Activated T-helper 1 cell treated with anti-CD3 and anti-CD28 coated beads, Interleukin-12 subunit alpha, Interleukin-12 subunit beta, Interleukin-2, Interleukin-4 antibody, amounts not matched to agents 30 ng/mL and 10 ng/mL and 1 ng/mL, durations not matched to agents 14 hours and 24 hours and 36 hours (primary cell): Measurements from ENCODE around the gene TNFSF11. TPM values are rescaled to one million over a fixed set of nuclear protein-coding genes. Genes with fewer than 3 reads are reported as not detected.

ENCODE experiments used
- DNase-seq: peaks from one replicate; pipeline ENCODE4 v3.0.0; 2021; ENCODE audit warnings: low spot score
- H3K27ac Mint-ChIP-seq: one replicate; pipeline ENCODE4 v1.8.0; 2021; ENCODE audit warnings: mild to moderate bottlenecking, mixed read lengths
- H3K27me3 Mint-ChIP-seq: one replicate; pipeline ENCODE4 v1.8.0; 2022; ENCODE audit warnings: mild to moderate bottlenecking, moderate library complexity, mixed read lengths; ENCODE audit not compliant: insufficient read depth
- H3K36me3 Mint-ChIP-seq: one replicate; pipeline ENCODE4 v1.8.0; 2021; ENCODE audit warnings: low read depth, mixed read lengths
- H3K4me1 Mint-ChIP-seq: one replicate; pipeline ENCODE4 v1.8.0; 2021; ENCODE audit warnings: low read depth, mixed read lengths
- H3K4me3 Mint-ChIP-seq: one replicate; pipeline ENCODE4 v1.8.0; 2021; ENCODE audit warnings: mild to moderate bottlenecking, moderate library complexity, mixed read lengths
- H3K9me3 Mint-ChIP-seq: one replicate; pipeline ENCODE4 v1.8.0; 2021; ENCODE audit warnings: mixed read lengths
- intact Hi-C: fragments of 100-400 bp; cut with micrococcal nuclease; formaldehyde crosslinking; loops from one replicate; pipeline ENCODE4 v1.15.1; 2024
- total RNA-seq: library from RNA; stranded (reverse); gene quantifications from 2 replicates; pipeline ENCODE4 v1.2.3, GENCODE V29; 2022

TNFSF11 gene
- total RNA-seq, 1 donor from 2014 or later: 1.2 TPM

DNA sequence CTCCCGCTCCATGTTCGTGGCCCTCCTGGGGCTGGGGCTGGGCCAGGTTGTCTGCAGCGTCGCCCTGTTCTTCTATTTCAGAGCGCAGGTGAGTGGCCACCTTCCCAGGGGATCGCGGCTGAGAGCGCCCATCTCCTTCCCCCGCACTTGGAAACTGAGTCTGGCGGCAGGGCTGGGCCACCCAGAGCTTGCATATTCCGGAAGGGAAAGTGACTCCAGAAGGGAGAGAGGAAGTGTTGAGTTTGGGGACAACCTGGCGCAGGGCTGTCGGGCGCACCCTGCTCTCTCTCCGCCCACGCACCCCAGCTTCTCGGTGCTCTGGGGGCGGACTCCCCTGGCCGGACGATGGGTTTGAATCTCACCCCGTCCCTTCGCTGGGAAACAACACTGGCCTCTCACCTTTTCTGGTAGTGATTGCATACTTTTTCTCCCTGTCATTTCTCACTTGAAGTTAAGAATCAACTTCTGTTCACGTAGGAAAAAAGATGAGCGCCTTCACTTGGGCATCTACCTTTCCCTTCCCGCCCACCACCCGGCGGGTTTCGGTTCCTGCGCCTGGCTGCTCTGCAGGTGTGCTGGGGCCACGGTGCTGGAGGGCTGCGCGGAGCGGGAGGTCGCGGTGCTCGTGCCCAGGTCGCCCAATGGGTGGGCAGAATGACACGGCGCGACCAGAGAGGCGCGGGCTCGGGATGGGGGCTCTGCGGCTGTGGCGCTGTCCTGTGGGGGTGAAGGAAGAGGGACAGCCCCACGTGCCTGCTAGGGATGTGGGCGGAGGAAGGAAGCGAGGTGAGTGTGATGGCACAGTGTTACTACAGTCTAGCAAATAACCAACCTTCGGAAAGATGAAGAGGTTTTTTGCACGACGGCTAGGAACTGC, 721 bp downstream of the TNFSF11 start:
- Mint-ChIP-seq H3K4me1 (peaks cover 19% of the 10 kb centered on the region), H3K27ac (peak overlapping the region; percentile 64), H3K4me3 (peak overlapping the region; percentile 74), H3K36me3 (peaks cover 4% of the 10 kb centered on the region), H3K9me3 (peaks cover 13% of the 10 kb centered on the region), H3K27me3 (peaks cover 59% of the 10 kb centered on the region)
- intact Hi-C loops: loop anchor here (1.0 to 2.0 kb wide), 7 partner anchors 77 to 300 kb away; no protein-coding TSS in a partner anchor
- DNase-seq: no peak

DNA sequence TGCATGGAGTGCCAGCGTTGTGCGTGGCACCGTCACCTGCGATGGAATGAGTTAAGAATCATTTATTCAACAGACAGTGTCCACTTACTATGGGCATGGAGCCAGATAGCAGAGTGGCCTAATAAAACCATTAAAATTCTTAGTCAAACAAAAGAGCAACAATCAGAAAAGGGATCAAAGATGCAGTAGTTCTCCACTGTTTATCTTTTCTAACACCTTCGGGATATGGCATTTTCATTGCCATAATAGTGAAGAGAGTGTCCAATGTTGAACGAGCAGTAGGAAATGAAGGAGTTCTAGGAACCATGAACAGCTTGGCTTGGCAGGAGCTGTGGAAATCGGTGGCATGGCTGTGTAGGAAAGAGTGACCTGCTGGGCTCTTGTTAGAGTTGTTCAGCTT, 2.0 kb downstream of the TNFSF11 start:
- Mint-ChIP-seq H3K9me3 (peaks cover 13% of the 10 kb centered on the region), H3K4me1 (peaks cover 22% of the 10 kb centered on the region), H3K4me3 (peak overlapping the region; percentile 15), H3K27ac (no peak overlapping the region), H3K36me3 (peaks cover 4% of the 10 kb centered on the region), H3K27me3 (peaks cover 55% of the 10 kb centered on the region)
- intact Hi-C loops: loop anchor here (1.0 to 2.0 kb wide), 6 partner anchors 79 to 301 kb away; no protein-coding TSS in a partner anchor
- DNase-seq: no peak

DNA sequence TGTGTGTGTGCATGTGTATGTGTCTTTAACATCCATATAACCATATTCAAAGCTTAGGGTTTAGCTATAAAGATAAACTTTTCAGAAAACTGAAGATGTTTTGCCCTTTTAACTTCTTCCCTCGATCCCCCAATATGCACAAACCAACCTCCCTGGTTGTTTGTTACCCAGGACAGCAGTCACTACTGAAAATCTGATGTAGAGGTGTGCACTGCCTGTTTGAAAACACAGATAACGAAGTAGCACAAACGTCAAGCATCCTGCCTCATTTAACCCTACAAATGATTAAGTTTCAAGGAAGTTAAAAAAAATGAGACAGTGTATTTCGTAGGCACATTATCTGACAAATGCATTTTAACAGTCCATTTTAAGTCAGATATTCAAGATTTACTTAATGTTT, 3.6 kb downstream of the TNFSF11 start:
- peaks cover 5% of the 10 kb centered on the region for H3K9me3 Mint-ChIP-seq
- H3K36me3 Mint-ChIP-seq: peaks cover 2% of the 10 kb centered on the region
- H3K4me1 Mint-ChIP-seq: peaks cover 22% of the 10 kb centered on the region
- no peak overlapping the region for H3K4me3 Mint-ChIP-seq
- no peak for DNase-seq
- H3K27ac Mint-ChIP-seq: no peak overlapping the region
- intact Hi-C loops: no loop called here
- H3K27me3 Mint-ChIP-seq: peaks cover 43% of the 10 kb centered on the region

DNA sequence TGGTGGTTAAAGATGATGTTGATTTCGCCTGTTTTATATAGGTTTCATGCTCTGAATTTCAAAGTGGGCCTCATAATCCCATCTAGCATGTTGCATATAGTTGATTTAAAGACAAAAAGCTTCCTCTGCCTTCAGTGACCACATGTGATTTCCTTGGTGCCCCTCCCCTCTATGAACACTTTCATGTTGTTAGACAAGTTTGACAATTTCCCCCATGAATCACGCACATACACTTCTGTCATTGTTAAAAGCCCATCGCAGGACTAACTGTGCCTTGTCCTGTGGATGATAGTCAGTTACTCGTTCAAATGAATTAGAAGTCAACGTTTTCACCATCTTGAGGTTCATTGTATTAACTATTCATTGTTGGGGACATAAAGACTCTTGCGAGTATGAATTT, 6.7 kb downstream of the TNFSF11 start:
- H3K9me3 Mint-ChIP-seq: no peaks in the 10 kb centered on the region
- intact Hi-C loops: no loop called here
- no peak overlapping the region for H3K4me3 Mint-ChIP-seq
- H3K27me3 Mint-ChIP-seq: peaks cover 24% of the 10 kb centered on the region
- H3K27ac Mint-ChIP-seq: no peak overlapping the region
- H3K36me3 Mint-ChIP-seq: no peaks in the 10 kb centered on the region
- DNase-seq: no peak
- H3K4me1 Mint-ChIP-seq: peaks cover 4% of the 10 kb centered on the region

DNA sequence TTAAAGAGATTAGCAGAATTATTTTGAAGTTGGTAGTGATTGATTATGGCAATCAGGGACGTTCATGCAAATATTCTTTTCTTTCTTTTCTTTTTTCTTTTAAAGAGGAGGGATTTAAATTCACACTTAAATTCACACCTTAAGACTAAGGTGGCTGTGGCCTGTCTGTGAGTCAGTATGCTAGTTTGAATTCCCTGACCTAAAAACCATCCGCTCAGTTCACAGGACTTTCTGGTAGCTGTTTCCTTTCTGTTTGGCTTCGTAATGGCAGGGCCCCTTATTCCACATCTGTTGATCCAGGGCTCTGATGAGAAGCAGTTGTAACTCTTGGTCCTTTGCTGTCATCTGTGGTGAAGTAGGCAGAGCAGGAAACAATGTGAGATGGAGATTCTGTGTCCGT, 7.5 kb downstream of the TNFSF11 start:
- no peaks in the 10 kb centered on the region for H3K9me3 Mint-ChIP-seq
- H3K4me3 Mint-ChIP-seq: no peak overlapping the region
- no peaks in the 10 kb centered on the region for H3K36me3 Mint-ChIP-seq
- H3K27ac Mint-ChIP-seq: no peak overlapping the region
- no peak for DNase-seq
- H3K4me1 Mint-ChIP-seq: peaks cover 4% of the 10 kb centered on the region
- peaks cover 19% of the 10 kb centered on the region for H3K27me3 Mint-ChIP-seq
- intact Hi-C loops: no loop called here

DNA sequence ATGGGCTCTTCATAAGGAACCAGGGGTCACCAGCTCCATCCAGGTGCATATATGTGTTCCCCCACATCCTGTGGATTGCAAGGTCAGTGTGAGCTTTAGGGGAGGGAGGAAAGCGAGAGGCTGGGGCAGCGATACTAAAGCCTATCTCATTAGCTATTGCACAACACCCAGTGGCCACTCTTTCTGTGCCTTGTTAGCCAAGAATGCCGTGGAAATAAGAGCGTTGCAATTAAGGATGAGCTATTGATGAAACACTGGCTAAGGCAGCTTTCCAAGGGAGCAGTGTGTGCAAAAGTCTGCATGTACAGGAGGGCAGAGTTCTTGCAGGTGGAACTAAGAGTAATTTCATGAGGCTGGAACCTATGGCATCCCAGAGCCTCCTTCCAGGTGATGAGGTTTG, 17.6 kb downstream of the TNFSF11 start:
- intact Hi-C loops: loop anchor here (10.0 kb wide), 2 partner anchors 213 to 383 kb away; no protein-coding TSS in a partner anchor

DNA sequence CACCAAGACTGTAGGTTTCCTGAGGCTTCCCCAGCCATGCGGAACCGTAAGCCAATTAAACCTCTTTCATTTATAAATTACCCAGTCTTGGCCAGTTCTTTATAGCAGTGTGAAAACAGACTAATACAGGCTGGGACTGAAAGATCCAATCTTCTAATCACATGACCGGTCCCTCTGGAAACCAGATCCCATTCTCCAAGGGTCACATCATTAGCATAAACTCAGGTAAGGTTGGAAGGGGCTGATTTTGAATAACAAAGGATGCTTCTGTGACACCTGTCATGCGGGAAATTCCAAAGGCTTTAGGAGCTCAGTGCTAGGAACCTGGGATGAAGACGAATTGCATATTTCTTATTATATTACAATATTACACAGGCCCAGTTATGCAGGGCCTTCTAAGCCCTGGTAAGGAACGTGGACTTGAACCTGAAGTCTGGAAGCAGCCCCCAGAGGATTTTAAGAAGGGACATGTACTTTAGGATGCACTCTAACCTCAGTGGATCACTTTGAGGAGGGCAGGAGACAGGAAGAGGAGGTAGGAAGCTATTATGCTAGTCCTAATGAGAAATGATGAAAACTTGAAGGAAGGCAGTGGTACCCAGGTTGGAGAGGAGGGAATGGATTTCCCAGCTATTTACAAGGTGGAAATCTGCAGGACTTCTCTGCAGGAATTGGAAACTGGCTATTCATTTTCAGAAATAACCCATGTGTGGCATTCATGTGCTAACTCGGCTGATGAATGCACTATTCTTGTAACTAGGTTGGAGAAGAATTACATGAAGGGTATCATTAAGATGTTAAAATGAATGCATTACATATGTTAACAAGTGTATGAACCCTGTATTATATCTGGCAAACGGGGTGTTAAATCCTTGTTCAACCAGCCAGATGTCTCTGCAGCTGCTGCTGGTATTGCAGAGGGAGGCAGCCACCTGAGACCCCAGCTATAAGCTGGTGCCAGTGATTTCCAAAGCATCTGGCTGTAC, 19.3 kb downstream of the TNFSF11 start:
- no peaks in the 10 kb centered on the region for H3K36me3 Mint-ChIP-seq
- intact Hi-C loops: loop anchor here (10.0 kb wide), 2 partner anchors 212 to 382 kb away; no protein-coding TSS in a partner anchor
- no peak overlapping the region for H3K27ac Mint-ChIP-seq
- H3K27me3 Mint-ChIP-seq: peaks cover 18% of the 10 kb centered on the region
- no peak for DNase-seq
- no peaks in the 10 kb centered on the region for H3K9me3 Mint-ChIP-seq
- no peak overlapping the region for H3K4me3 Mint-ChIP-seq
- no peaks in the 10 kb centered on the region for H3K4me1 Mint-ChIP-seq

More for the DNA sequence above, 17.6 kb downstream of the TNFSF11 start:
- H3K4me1 Mint-ChIP-seq: no peaks in the 10 kb centered on the region
- no peak overlapping the region for H3K27ac Mint-ChIP-seq
- peaks cover 16% of the 10 kb centered on the region for H3K27me3 Mint-ChIP-seq
- no peaks in the 10 kb centered on the region for H3K9me3 Mint-ChIP-seq
- no peak overlapping the region for H3K4me3 Mint-ChIP-seq
- H3K36me3 Mint-ChIP-seq: no peaks in the 10 kb centered on the region
- no peak for DNase-seq

DNA sequence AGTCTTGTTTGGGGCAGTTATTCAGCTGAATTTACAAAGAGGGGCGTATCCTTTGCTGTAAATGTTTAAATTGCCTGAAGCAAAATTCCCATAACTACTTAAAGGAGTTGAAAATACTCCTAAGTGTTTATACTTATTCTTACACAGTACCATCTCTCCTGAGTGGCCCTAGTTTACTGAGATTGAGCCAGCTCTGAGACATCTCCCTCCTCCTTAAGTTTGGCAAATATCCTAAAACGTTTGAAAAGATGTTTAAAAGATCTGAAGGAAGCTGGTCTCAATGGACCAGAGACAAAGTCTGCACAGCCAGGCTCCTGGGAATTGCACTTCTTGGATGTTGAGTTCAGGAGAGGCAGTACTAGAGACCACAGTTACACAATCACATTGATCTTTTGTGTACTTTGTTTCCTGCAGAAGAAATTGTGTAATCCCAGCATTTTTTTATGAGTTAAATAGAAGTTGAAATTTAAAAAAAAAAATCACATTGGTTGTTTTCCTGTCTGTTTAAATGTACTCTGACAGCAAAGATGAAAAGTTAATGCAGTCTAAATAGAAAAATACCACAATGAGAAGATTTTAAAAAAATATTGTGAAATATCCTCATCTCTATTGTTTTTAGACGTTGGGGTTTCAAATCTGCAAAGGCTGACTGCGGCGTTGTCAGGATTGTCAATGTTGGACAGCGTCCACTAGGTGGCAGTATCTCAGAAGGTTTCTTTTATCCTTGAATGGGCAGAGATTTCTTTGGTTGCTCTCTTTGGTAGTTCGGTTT, 20.7 kb downstream of the TNFSF11 start:
- Mint-ChIP-seq H3K9me3 (no peaks in the 10 kb centered on the region), H3K36me3 (no peaks in the 10 kb centered on the region), H3K27me3 (peaks cover 10% of the 10 kb centered on the region), H3K27ac (no peak overlapping the region), H3K4me3 (no peak overlapping the region), H3K4me1 (no peaks in the 10 kb centered on the region)
- intact Hi-C loops: loop anchor here (2.0 to 10.0 kb wide), 5 partner anchors 210 to 1280 kb away; no protein-coding TSS in a partner anchor
- peak; percentile 12 for DNase-seq

DNA sequence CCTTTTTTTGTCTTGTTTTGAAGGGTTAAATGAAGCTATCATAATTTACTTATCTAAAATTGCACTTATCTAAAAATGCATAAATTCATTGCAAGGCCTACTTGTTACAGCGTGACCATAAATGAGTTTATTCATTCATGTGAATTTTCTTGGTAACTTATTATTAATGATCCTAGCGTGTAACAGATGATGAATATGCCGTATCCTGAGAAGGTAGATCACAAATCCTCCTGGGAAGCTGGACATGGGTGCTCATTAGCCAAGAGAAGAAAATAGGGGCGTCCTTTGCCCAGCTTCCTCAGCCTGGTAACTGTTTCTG, 21.3 kb downstream of the TNFSF11 start:
- H3K9me3 Mint-ChIP-seq: no peaks in the 10 kb centered on the region
- peaks cover 4% of the 10 kb centered on the region for H3K4me1 Mint-ChIP-seq
- no peak overlapping the region for H3K27ac Mint-ChIP-seq
- no peak overlapping the region for H3K4me3 Mint-ChIP-seq
- DNase-seq: no peak
- H3K36me3 Mint-ChIP-seq: no peaks in the 10 kb centered on the region
- intact Hi-C loops: loop anchor here (2.0 to 10.0 kb wide), 5 partner anchors 210 to 1280 kb away; no protein-coding TSS in a partner anchor
- H3K27me3 Mint-ChIP-seq: peaks cover 10% of the 10 kb centered on the region

DNA sequence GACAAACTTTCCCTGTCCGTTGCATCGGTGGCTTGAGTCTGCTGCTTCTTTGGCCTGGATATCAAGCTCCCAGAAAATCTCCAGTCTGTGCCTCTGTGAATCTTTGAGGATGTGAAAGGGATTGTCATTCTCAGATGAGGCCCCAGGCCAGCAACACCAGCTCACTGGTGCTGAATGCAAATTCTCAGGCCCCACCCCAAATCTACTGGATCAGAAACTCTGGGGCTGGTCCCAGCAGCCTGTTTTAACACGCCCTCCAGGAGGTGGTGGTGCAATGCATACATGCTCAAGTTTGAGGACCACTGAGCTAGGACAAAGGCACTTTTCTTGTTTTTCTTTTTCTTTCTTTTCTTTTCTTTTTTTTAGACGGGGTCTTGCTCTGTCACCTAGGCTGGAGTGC, 23.6 kb downstream of the TNFSF11 start:
- H3K4me1 Mint-ChIP-seq: peaks cover 15% of the 10 kb centered on the region
- intact Hi-C loops: loop anchor here (10.0 kb wide), 2 partner anchors 207 to 377 kb away; no protein-coding TSS in a partner anchor

DNA sequence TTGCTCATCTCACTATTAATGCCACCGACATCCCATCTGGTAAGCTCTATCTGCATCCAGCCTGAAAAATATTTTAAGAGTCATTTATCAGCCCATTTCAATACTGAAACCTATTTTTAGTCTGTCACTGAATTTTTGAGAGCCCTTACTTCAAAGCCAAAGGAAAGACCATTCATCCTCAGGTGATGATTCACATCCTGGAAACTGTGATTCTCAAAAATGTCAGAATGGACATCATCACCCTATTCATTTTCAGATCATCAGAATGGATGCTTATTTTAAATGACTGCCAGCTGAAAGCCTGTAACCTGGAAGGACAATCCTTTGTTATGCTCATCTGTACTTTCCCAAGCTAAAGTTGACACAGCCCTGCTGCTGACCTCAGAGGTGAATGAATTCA, 27.0 kb downstream of the TNFSF11 start:
- intact Hi-C loops: no loop called here
- H3K27ac Mint-ChIP-seq: no peak overlapping the region
- H3K4me3 Mint-ChIP-seq: no peak overlapping the region
- DNase-seq: no peak
- peaks cover 6% of the 10 kb centered on the region for H3K27me3 Mint-ChIP-seq
- H3K36me3 Mint-ChIP-seq: no peaks in the 10 kb centered on the region
- H3K9me3 Mint-ChIP-seq: no peaks in the 10 kb centered on the region
- peaks cover 15% of the 10 kb centered on the region for H3K4me1 Mint-ChIP-seq

More for the DNA sequence above, 23.6 kb downstream of the TNFSF11 start:
- no peaks in the 10 kb centered on the region for H3K9me3 Mint-ChIP-seq
- no peak for DNase-seq
- H3K36me3 Mint-ChIP-seq: no peaks in the 10 kb centered on the region
- no peak overlapping the region for H3K27ac Mint-ChIP-seq
- H3K4me3 Mint-ChIP-seq: no peak overlapping the region
- peaks cover 9% of the 10 kb centered on the region for H3K27me3 Mint-ChIP-seq

DNA sequence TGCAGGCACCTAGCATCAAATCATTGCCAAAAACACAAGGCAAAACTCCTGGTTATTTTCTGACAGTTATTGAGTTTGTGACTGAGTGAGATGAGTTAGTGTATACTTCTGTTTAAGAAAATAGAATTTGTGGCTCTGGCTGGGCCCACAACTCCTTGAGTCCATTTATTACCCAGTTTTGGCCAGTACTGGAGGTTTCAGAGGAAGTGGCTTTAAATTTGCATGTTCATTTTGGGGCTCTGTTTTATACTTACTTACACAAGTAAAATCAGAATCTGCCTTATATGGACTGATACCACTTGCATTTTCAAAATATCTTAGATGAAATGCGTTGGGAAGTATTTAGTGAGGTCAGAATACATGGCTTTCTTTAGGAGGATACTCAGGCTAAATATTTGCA, 29.0 kb downstream of the TNFSF11 start:
- DNase-seq: no peak
- H3K4me1 Mint-ChIP-seq: peaks cover 15% of the 10 kb centered on the region
- peaks cover 7% of the 10 kb centered on the region for H3K27me3 Mint-ChIP-seq
- no peak overlapping the region for H3K4me3 Mint-ChIP-seq
- H3K9me3 Mint-ChIP-seq: no peaks in the 10 kb centered on the region
- no peak overlapping the region for H3K27ac Mint-ChIP-seq
- intact Hi-C loops: no loop called here
- H3K36me3 Mint-ChIP-seq: no peaks in the 10 kb centered on the region
